ENCODE data around the gene SHC4.
"Not testable (repeated sequence)": the region's sequence is repeated elsewhere in the genome, so short reads cannot be mapped to it uniquely, and the experiment has no call there.

The SHC4 gene

GRCh38 chr15:48877630-48878595 lies 85.8 kb downstream of the SHC4 start, which contains the start of gene EID1:
EID1 (plus strand) TSS chr15:48878134; CDS start chr15:48878177, 43 bp downstream.
- peak; percentile 92 to 93 for DNase-seq

GRCh38 chr15:48876057-48876456 lies 87.7 kb downstream of the SHC4 start:
- DNase-seq = no peak

- DNase-seq = no peak
Observed at GRCh38 chr15:48875241-48875960, 88.3 kb downstream of the SHC4 start.

DNA sequence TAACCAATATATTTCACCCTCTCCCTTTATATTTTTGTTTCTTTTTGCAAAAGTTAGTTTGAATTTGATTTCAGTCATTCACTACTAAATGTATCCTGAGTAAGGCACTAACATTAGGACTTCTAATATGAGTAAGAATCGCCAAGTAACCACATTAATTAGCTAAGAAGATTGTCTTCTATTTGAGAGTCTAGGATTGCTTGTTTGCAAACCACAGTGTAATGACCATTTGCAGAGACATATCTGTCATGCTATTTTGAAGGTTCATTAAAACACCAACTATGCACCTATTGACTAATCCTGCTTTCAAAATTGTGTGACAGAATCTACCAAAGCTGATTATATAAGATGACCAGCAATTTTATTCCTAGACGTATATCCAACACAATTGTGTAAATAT lies 91.1 kb downstream of the SHC4 start:
- no peak for DNase-seq

DNA sequence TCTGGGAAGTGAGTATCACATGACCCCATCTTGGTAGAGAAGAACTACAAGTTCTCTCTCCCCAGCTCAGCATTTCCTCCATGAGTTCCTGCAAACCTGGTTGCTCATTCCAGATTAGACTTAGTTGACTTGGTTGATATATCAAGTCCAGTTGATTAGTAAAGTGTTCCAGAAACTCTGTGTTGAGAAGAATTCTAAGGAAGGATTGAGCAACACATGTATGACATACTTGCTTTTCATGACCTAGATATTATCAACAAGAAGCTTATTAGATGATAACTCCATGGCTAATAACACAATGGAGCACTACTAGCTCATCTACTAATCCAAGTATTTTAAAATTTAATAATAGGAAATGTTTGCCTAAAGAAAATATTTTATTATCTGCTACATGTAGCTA lies 92.2 kb downstream of the SHC4 start:
- no peak for DNase-seq

GRCh38 chr15:48869966-48870365 lies 93.8 kb downstream of the SHC4 start:
- DNase-seq = no peak

- no peak for DNase-seq
Observed at GRCh38 chr15:48868536-48868935, 95.2 kb downstream of the SHC4 start.

DNA sequence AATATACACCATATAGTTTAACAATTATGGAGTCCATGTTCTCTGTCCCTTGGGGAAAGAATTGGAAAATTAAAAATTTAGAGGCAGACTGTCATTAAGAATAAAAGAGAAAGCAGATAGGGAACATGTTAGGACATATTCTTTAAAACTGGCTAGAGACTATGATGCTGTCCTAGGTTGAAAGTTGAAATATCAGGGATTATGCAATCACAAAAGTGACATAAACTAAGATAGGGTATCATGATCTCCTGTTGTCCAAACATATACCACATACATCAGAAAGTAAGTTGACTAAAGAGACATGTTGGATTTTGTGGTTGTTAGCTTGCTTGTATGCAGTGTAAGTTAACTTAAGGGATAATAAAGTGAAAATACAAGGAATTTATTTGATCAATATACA lies 95.7 kb downstream of the SHC4 start:
- no peak for DNase-seq

- no peak for DNase-seq
Observed at GRCh38 chr15:48866141-48866563, 97.6 kb downstream of the SHC4 start.

DNA sequence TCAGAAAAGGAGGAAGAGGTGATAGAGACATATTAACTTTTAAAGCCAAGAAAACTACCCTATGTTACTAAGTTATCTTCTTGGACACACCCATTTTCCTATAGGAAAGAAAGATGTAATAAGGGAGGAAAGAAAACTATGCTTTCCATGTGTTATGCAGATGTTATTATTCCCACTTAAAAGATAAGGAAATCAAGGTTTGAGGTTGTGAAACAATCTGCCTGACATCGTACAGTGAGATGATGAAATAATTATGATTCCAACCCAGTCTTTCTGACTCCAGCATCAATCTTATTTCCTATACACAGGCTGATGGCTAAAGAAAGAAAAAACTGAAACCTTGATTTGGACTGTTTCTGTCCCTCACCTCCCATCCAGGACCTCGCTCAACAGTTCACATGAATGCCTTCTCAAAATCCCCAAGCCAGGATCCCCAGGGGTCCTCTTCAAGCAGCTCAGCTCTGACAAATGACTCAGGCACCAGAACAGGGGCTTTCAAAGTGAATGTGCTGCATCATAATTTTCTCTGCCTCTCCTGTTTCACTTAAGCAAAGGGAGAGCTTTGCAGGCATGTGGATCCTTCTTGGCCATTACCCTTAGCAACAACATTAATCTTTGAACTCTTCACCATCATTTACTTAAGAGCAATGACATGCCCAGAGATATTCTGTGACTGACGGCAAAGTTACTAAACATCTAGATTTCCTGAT lies 98.2 kb downstream of the SHC4 start:
- DNase-seq = no peak

GRCh38 chr15:48862705-48863104 lies 101.0 kb downstream of the SHC4 start:
- no peak for DNase-seq

- DNase-seq = peak; percentile 12 to 36
Observed at GRCh38 chr15:48861813-48862431, 101.8 kb downstream of the SHC4 start.

- DNase-seq = no peak
Observed at GRCh38 chr15:48859426-48859825, 104.3 kb downstream of the SHC4 start.

- DNase-seq = no peak
Observed at GRCh38 chr15:48858401-48858800, 105.3 kb downstream of the SHC4 start.

DNA sequence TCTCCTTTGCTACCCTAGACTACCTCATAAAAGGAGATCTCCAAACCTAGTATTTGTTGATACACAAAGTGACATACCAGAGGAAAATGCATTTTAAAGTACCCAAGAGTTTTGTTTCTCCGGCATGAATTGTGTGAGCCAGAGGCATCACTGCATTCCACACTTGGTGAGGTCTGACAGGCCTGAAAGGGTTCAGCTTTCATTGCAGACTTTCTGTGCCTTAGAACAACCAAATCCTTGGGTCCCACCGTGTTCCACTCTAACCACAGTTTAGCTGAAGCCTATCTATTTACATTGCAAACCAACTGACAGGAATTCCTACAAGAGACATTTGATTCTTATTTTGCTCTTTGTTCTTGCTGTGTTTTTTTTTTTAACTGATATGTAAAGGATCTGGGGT lies 106.8 kb downstream of the SHC4 start:
- no peak for DNase-seq

GRCh38 chr15:48855501-48856440 lies 107.9 kb downstream of the SHC4 start:
- DNase-seq = no peak

DNA sequence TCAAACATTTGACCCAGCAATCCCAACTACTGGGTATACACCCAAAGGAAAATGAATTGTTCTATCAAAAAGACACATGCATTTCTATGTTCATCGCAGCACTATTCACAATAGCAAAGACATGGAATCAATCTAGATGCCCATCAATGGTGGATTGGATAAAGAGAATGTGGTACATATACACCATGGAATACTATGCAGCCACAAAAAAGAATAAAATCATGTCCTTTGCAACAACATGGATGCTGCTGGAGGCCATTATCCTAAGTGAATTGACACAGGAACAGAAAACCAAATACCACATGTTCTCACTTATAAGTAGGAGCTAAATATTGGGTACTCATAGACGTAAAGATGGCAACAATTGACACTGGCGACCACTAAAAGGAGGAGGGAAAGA lies 109.3 kb downstream of the SHC4 start:
- not testable (repeated sequence) for DNase-seq

DNA sequence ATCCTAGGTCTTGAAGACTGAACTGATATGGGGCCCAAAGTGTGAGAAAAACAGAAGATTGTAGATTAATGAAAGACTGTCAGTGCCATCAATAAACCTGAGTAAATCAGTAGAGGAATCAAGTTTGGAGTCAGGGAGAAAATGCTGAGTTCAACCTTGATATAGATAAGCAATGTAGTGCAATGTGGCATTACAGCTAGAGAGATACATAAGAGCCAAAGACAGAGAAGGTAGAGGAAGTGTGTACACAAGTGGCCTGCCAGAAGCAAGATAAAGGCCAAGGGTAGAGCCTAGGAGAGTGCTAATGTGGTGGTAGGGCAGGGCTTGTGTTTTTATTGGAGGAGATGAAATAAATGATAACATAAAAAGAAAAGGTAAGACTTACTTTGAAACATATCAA lies 111.8 kb downstream of the SHC4 start:
- DNase-seq = no peak

DNA sequence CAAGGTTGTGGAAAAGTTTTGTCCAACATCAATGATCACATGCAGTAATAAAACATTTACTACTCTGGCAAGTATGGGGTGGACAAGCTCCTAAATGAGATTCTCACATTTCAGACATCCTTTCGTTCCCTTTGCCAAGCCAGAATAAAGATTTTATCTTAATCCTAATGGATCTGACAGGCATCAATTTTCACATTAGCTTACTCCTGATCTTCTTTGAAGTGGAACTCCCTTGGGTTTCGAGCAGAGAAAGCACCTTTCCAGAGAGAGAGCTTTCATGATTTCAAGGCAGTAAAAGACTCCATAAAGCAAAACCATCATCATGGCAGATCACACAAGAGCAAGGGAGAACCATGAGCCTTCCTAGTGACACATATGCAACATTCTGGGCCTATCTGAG lies 113.1 kb downstream of the SHC4 start:
- DNase-seq = no peak

DNA sequence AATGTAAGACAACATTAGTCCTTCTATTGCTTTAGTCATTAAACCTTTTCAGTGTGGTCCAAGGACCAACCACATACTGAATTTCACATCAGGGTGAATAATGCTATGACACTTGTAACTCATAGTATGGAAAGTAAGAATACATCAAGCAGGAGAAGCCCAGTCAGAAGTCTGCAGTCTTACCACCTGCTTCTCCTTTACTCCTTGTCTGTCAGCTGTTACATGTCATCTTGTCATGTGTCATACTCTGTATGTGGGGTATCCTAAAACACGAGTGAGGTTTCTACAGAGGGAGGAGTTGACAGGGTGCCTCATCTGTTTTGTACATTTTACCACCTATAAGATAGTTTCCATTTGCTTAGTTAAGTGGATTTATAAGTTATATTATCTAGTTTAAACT lies 118.6 kb downstream of the SHC4 start:
- DNase-seq = no peak

- DNase-seq = no peak
Observed at GRCh38 chr15:48842501-48842900, 121.2 kb downstream of the SHC4 start.

- DNase-seq = no peak
Observed at GRCh38 chr15:48834756-48835155, 129.0 kb downstream of the SHC4 start.
